Stomach smooth muscle (tissue), 2 donors: Measurements from ENCODE around the gene WDR47.
"Not testable (repeated sequence)": the region's sequence is repeated elsewhere in the genome, so short reads cannot be mapped to it uniquely, and the experiment has no call there.

Source experiments
- H3K27ac ChIP-seq: one replicate; pipeline ENCODE4 v1.7.0; 2013; ENCODE audit warnings: mild to moderate bottlenecking, low read length, inconsistent platforms
- H3K27me3 ChIP-seq, 2 donors: one replicate each; pipeline ENCODE4 v1.7.0; 2013; ENCODE audit warnings: low read length in 2 of 2; ENCODE audit not compliant: insufficient read depth in 2 of 2, control insufficient read depth in 1 of 2
- H3K36me3 ChIP-seq, 2 donors: one replicate each; pipeline ENCODE4 v1.7.0; 2013; ENCODE audit warnings: low read length in 2 of 2; ENCODE audit not compliant: control insufficient read depth in 2 of 2, insufficient read depth in 2 of 2
- H3K4me1 ChIP-seq: one replicate; pipeline ENCODE4 v1.7.0; 2013; ENCODE audit warnings: low read length; ENCODE audit not compliant: control insufficient read depth, insufficient read depth
- H3K4me3 ChIP-seq, 2 donors: one replicate each; pipeline ENCODE4 v1.7.0; 2013; ENCODE audit warnings: low read length in 2 of 2
- H3K9ac ChIP-seq, 2 donors: one replicate each; pipeline ENCODE4 v1.7.0; 2013; ENCODE audit warnings: low read length in 2 of 2, mild to moderate bottlenecking in 1 of 2
- H3K9me3 ChIP-seq, 2 donors: one replicate each; pipeline ENCODE4 v1.7.0; 2013; ENCODE audit warnings: low read length in 2 of 2; ENCODE audit not compliant: control insufficient read depth in 2 of 2
- donor health status: healthy.
- donor health status: Pancreatic carcinoma.

The WDR47 gene

DNA sequence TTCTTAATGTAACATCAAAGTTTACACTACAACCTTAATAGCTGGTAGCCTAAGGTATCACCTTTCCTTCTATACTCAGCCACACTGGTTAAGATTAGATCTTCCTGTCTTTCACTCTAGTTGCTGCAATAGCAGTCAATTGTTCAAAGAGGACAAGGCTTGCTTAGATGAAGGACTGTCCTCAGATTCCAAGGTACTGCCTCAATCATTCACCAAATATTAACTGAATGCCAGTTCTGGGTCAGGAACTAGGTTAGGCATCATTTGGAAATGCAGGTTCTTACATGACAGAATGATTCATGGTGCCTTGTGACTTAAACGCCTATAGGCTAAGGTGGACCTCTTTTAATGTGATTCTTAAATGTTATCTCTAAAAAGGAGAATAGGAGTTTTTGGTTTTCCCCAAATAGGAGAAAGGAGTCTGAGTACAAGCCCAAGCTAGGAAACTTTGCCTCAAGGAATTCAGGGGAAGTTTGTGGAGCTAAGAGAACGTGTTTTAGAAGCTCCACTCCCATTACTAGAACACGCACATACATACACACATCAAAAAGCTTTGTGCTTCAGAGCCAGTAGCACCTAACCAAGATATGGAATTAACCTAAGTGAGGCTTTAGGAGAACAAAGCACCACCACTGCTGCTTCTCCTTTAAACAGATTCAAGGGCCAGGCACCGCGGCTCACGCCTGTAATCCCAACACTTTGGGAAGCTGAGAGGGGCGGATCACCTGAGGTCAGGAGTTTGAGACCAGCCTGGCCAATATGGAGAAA, 8.5 kb upstream of the WDR47 start:
- Histone ChIP-seq H3K9ac (no peak overlapping the region), H3K4me3 (no peak overlapping the region), H3K27ac (no peak overlapping the region)

GRCh38 chr1:109048335-109048734, 6.4 kb upstream of the WDR47 start:
- Histone ChIP-seq H3K4me3 (no peak overlapping the region), H3K27ac (no peak overlapping the region), H3K27me3 (no peaks in the 10 kb centered on the region), H3K9me3 (no peaks in the 10 kb centered on the region), H3K4me1 (no peaks in the 10 kb centered on the region), H3K36me3 (no peaks in the 10 kb centered on the region), H3K9ac (no peak overlapping the region)

More for the DNA sequence above, 8.5 kb upstream of the WDR47 start:
- H3K4me1 ChIP-seq, result no peaks in the 10 kb centered on the region
- no peaks in the 10 kb centered on the region for H3K36me3 ChIP-seq
- no peaks in the 10 kb centered on the region for H3K27me3 ChIP-seq
- H3K9me3 ChIP-seq, result no peaks in the 10 kb centered on the region

GRCh38 chr1:109047339-109047738, 5.4 kb upstream of the WDR47 start:
- Histone ChIP-seq H3K36me3 (no peaks in the 10 kb centered on the region), H3K4me1 (no peaks in the 10 kb centered on the region), H3K9ac (no peak overlapping the region), H3K27me3 (no peaks in the 10 kb centered on the region), H3K27ac (no peak overlapping the region), H3K9me3 (no peaks in the 10 kb centered on the region), H3K4me3 (no peak overlapping the region)

DNA sequence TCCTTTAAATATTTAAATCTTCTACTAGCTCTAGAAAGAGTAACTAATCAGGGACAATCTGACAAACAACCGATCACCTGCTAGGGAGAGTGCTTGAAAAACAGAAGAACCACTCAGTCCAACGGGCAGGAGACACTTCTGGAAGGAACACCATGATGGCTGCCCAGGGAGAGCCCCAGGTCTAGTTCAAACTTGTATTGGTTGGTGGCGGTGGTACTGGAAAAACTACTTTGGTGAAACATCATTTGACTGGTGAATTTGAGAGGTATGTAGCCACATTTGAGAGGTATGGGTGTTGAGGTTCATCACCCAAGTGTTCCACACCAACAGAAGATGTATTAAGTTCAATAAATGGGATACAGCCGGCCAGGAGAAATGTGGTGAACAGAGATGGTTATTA, 4.8 kb upstream of the WDR47 start:
- no peaks in the 10 kb centered on the region for H3K4me1 ChIP-seq
- H3K27me3 ChIP-seq, result no peaks in the 10 kb centered on the region
- H3K36me3 ChIP-seq, result no peaks in the 10 kb centered on the region
- no peak overlapping the region for H3K27ac ChIP-seq
- H3K4me3 ChIP-seq, result no peak overlapping the region
- H3K9ac ChIP-seq, result no peak overlapping the region
- no peaks in the 10 kb centered on the region for H3K9me3 ChIP-seq

- peaks cover 3% of the 10 kb centered on the region for H3K4me1 ChIP-seq
Observed at GRCh38 chr1:109045595-109045994, 3.7 kb upstream of the WDR47 start.

DNA sequence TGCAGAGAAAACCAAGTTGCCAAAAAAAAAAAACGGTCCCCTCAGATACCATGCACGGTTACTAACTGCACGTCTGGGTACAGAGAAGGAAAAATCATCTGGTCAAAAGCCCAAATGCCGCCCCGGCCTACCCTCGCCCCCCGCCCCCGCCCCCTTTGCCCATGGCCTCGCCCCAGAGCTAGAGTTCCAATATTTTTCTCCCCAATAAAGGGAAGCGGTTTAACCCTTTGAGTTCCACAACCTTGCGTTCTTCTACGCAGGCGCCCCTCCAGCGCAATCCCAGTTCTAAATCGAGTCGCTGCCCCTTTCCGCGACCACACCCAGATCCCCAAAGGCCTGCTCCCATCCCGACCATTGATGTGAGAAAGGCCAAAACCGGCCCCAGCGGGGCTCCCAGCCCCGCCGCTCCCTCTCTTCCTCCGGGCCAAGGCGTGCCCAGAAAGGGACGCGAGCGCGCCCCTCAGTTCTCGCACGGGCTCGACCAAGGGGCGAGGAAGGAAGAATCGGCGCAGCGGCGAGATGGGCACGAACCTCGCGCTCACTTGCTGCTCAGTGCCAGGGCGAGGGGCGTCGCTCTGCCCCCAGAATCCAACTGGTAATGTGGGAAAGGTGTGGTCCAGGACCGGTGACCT, 797 bp downstream of the WDR47 start:
- no peak overlapping the region for H3K27ac ChIP-seq
- peak overlapping the region; percentile 89 to 92 for H3K4me3 ChIP-seq
- H3K9ac ChIP-seq, result peak overlapping the region; percentile 59 to 80
- H3K36me3 ChIP-seq, result no peaks in the 10 kb centered on the region
- no peaks in the 10 kb centered on the region for H3K9me3 ChIP-seq
- peaks cover 3% of the 10 kb centered on the region for H3K4me1 ChIP-seq
- H3K27me3 ChIP-seq, result no peaks in the 10 kb centered on the region

More at GRCh38 chr1:109045595-109045994, 3.7 kb upstream of the WDR47 start:
- Histone ChIP-seq H3K4me3 (no peak overlapping the region), H3K9ac (no peak overlapping the region), H3K9me3 (no peaks in the 10 kb centered on the region), H3K27me3 (no peaks in the 10 kb centered on the region), H3K27ac (no peak overlapping the region), H3K36me3 (no peaks in the 10 kb centered on the region)

GRCh38 chr1:109040627-109040988, 1.3 kb downstream of the WDR47 start:
- peak overlapping the region in 1 of 2 donors; percentile 59 for H3K9ac ChIP-seq
- H3K27ac ChIP-seq, result no peak overlapping the region
- peak overlapping the region; percentile 89 to 92 for H3K4me3 ChIP-seq
- no peaks in the 10 kb centered on the region for H3K27me3 ChIP-seq
- no peaks in the 10 kb centered on the region for H3K36me3 ChIP-seq
- peaks cover 3% of the 10 kb centered on the region for H3K4me1 ChIP-seq
- no peaks in the 10 kb centered on the region for H3K9me3 ChIP-seq

GRCh38 chr1:109034382-109034781, 7.5 kb downstream of the WDR47 start:
- H3K27ac ChIP-seq, result no peak overlapping the region

DNA sequence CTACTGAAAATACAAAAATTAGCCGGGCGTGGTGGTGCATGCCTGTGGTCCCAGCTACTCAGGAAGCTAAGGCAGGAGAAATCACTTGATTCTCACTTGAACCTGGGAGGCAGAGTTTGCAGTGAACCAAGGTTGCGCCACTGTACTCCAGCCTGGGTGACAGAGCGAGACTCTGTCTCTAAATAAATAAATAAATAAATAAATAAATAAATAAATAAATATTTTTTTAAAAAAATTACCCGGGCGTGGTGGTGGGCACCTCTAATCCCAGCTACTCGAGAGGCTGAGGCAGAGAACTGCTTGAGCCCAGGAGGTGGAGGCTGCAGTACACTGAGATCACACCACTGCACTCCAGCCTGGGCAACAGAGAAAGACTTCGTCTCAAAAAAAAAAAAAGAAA, 12.4 kb downstream of the WDR47 start:
- H3K27ac ChIP-seq, H3K9ac ChIP-seq, H3K4me1 ChIP-seq, H3K36me3 ChIP-seq, H3K4me3 ChIP-seq, H3K9me3 ChIP-seq, H3K27me3 ChIP-seq: not testable (repeated sequence)

More at GRCh38 chr1:109034382-109034781, 7.5 kb downstream of the WDR47 start:
- Histone ChIP-seq H3K9ac (no peak overlapping the region), H3K4me3 (no peak overlapping the region), H3K9me3 (no peaks in the 10 kb centered on the region), H3K36me3 (no peaks in the 10 kb centered on the region), H3K27me3 (no peaks in the 10 kb centered on the region), H3K4me1 (no peaks in the 10 kb centered on the region)

DNA sequence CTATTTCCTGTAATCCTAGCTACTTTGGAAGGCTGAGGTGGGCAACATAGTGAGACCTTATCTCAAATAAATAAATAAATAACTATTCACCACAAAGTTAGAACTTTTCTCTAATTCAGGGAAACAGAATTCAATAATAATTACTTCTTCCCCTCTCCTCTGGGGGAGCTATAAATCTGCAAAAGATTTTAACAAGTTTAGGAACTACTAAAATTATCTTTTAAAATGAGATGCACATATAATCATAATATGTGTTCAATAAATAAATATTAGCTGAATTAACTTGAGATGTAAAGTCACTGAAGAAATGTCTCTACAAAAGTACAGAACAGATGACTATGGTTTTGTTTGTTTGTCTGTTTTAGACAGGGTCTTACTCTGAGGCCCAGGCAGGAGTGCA, 14.1 kb downstream of the WDR47 start:
- Histone ChIP-seq H3K27ac (no peak overlapping the region), H3K4me3 (no peak overlapping the region), H3K9me3 (no peaks in the 10 kb centered on the region), H3K27me3 (no peaks in the 10 kb centered on the region), H3K36me3 (no peaks in the 10 kb centered on the region), H3K4me1 (no peaks in the 10 kb centered on the region), H3K9ac (no peak overlapping the region)

DNA sequence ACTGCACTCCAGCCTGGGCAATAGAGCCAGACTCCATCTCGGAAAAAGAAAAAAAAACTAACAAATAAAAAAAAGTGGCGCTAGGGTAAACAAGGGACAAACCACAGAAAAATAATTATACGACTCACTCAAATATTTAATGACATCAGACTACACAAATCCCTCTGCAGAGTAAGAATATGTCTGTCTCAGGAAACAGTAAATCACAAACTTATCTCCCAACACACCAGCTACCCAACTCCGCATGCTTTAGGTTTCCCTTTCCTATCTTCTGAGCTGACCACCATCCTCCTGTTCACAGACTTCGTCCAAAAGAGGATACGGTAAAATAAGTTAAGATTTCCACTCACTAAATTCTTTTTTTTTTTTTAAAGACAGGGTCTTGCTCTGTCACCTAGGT, 16.2 kb downstream of the WDR47 start:
- no peak overlapping the region for H3K4me3 ChIP-seq
- H3K4me1 ChIP-seq, result no peaks in the 10 kb centered on the region
- H3K9ac ChIP-seq, result no peak overlapping the region
- no peak overlapping the region for H3K27ac ChIP-seq
- H3K27me3 ChIP-seq, result no peaks in the 10 kb centered on the region
- no peaks in the 10 kb centered on the region for H3K36me3 ChIP-seq
- no peaks in the 10 kb centered on the region for H3K9me3 ChIP-seq
